Progenitor cell of endocrine pancreas (in vitro differentiated cells): ENCODE measurements around the gene FCN3. TPM values are rescaled to one million over a fixed set of nuclear protein-coding genes. Genes with fewer than 3 reads are reported as not detected.
A peak's percentile ranks its signal among the peaks of the same experiment; 100 is the strongest.

Experiments used
- DNase-seq: peaks from one replicate; pipeline ENCODE4 v3.0.0; 2021; ENCODE audit warnings: low spot score; ENCODE audit not compliant: unreplicated experiment
- H3K27ac Mint-ChIP-seq: 2 replicates; pipeline ENCODE4 v1.8.0; 2021; ENCODE audit warnings: mild to moderate bottlenecking, moderate library complexity, mixed read lengths
- H3K27me3 Mint-ChIP-seq: 2 replicates; pipeline ENCODE4 v1.8.0; 2021; ENCODE audit warnings: mixed read lengths
- H3K36me3 Mint-ChIP-seq: 2 replicates; pipeline ENCODE4 v1.8.0; 2022; ENCODE audit warnings: mixed read lengths; ENCODE audit not compliant: insufficient read depth
- H3K4me1 Mint-ChIP-seq: 2 replicates; pipeline ENCODE4 v1.8.0; 2021; ENCODE audit warnings: low read depth, mixed read lengths
- H3K4me3 Mint-ChIP-seq: 2 replicates; pipeline ENCODE4 v1.8.0; 2021; ENCODE audit warnings: low read depth, mild to moderate bottlenecking, moderate library complexity, mixed read lengths
- H3K9me3 Mint-ChIP-seq: 2 replicates; pipeline ENCODE4 v1.8.0; 2021; ENCODE audit warnings: low read depth, mixed read lengths
- CTCF ChIP-seq: fragments of 200-600 bp; sonication (generic); IDR thresholded peaks from one replicate; pipeline ENCODE4 v1.5.0; 2021; ENCODE audit warnings: antibody characterized with exemption, mild to moderate bottlenecking; ENCODE audit not compliant: unreplicated experiment
- total RNA-seq: library from RNA; stranded (reverse); gene quantifications from 2 replicates; pipeline ENCODE4 v1.2.1, GENCODE V29; 2021

Gene FCN3
- total RNA-seq, 1 donor from 2014 or later = not detected

GRCh38 chr1:27403065-27403726, 28.6 kb upstream of the FCN3 start:
- H3K27me3 Mint-ChIP-seq = no peaks in the 10 kb centered on the region
- peaks cover 7% of the 10 kb centered on the region for H3K36me3 Mint-ChIP-seq
- no peaks in the 10 kb centered on the region for H3K9me3 Mint-ChIP-seq
- H3K4me1 Mint-ChIP-seq = peaks cover 4% of the 10 kb centered on the region
- no peak for TF ChIP-seq CTCF
- DNase-seq = no peak
- H3K27ac Mint-ChIP-seq = no peak overlapping the region
- no peak overlapping the region for H3K4me3 Mint-ChIP-seq

- peak; percentile 42 for TF ChIP-seq CTCF
These were observed 27.7 kb upstream of the FCN3 start for GRCh38 chr1:27402349-27402754.

GRCh38 chr1:27400963-27401341, 26.3 kb upstream of the FCN3 start:
- no peak for TF ChIP-seq CTCF
- Mint-ChIP-seq H3K4me3 (no peak overlapping the region), H3K36me3 (no peaks in the 10 kb centered on the region), H3K27me3 (no peaks in the 10 kb centered on the region), H3K27ac (no peak overlapping the region), H3K9me3 (no peaks in the 10 kb centered on the region), H3K4me1 (peaks cover 4% of the 10 kb centered on the region)
- DNase-seq = no peak

More at GRCh38 chr1:27402349-27402754, 27.7 kb upstream of the FCN3 start:
- Mint-ChIP-seq H3K4me3 (no peak overlapping the region), H3K4me1 (peaks cover 4% of the 10 kb centered on the region), H3K36me3 (peaks cover 2% of the 10 kb centered on the region), H3K27me3 (no peaks in the 10 kb centered on the region), H3K9me3 (no peaks in the 10 kb centered on the region), H3K27ac (peak overlapping the region; percentile 64)
- no peak for DNase-seq

DNA sequence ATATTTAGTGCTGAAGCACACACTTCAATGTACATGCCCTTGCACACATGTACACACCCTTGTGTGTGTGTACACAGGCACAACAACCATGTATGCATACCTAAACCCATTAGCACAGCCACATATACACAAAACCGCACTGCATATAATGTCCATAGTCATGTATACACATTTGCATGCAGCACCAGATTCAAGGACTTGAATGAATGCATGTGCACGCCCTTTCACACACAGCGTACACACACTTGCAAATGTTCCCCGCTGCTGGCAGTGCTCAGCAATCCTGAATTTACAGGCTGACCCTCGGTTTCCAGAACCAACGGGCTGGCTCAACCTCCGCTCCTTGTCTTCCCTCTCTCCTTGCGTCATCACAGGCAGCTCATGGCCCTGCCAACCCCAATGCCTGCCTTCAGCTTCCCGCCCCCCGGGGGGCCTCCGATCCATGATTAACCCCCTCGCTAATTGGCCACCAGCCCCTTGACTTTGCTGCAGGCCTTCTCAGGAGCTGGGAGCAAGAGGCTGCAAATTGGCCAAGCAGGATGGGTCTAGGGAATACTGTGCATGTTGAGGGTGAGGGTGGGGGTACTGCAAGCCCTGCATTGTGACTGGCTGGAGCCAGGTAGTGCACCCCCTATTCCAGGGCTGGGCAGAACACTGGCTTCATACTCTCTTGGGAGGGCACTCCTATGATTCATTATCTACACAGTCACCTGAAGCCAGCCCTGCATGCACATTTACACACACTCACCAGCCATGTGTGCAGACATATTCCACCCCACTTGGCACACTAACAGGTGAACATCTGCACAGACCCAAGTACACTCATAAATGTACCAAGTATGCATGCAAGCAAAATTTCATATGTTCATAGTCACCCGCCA, 25.7 kb upstream of the FCN3 start:
- H3K27me3 Mint-ChIP-seq = no peaks in the 10 kb centered on the region
- DNase-seq = no peak
- H3K36me3 Mint-ChIP-seq = no peaks in the 10 kb centered on the region
- no peaks in the 10 kb centered on the region for H3K9me3 Mint-ChIP-seq
- no peak for TF ChIP-seq CTCF
- no peak overlapping the region for H3K27ac Mint-ChIP-seq
- no peak overlapping the region for H3K4me3 Mint-ChIP-seq
- H3K4me1 Mint-ChIP-seq = peaks cover 4% of the 10 kb centered on the region

DNA sequence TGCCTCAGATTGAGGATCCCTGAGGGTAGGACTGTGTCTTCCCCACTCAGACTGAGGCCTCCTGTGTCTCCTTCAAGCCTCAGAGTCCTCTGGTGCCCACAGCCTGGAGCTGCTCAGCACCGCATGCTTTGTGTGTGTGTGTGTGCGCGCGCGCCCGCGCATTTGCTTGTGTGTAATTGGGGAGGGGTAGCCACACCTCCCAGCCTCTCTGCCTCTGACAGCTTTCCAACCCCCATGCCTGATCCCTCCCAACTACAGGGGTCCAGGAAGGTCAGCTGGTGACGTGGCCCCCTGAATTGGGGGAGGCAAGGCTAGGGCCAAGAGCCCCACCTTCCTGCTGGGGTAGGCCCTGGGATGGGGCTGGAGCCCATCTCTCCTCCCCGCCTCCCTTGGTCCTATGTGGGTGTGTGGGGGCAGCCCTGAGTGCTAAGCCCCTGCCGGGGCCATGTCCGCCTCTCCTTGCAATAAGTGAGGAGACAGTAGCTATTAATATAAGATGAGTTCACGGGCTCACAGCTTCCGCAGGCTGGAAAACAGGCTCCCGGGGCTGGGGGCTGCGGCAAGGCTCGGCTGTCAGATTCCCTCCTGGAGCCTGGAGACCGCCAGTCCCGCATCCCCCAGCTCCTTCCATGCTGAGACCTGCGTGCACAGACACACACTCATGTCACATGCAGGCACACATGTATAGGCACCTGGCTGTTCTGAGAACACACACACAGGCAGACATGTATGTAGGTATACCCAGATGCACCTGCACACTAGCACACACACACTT, 24.8 kb upstream of the FCN3 start:
- no peak for TF ChIP-seq CTCF
- Mint-ChIP-seq H3K4me1 (peaks cover 4% of the 10 kb centered on the region), H3K27ac (peak overlapping the region; percentile 37), H3K4me3 (no peak overlapping the region), H3K27me3 (peaks cover 2% of the 10 kb centered on the region), H3K9me3 (no peaks in the 10 kb centered on the region), H3K36me3 (no peaks in the 10 kb centered on the region)
- DNase-seq = no peak
